GM19035 (cell line): ENCODE data around the gene GRAMD1B.
A peak's percentile ranks its signal among the peaks of the same experiment; 100 is the strongest.

Experiments
- ATAC-seq: cut with Tn5 transposase; IDR thresholded peaks from one replicate; pipeline ENCODE4 v1.9.1; 2021; ENCODE audit not compliant: unreplicated experiment

GRAMD1B gene

GRCh38 chr11:123473941-123474677 is 44.0 kb downstream of the GRAMD1B start:
- no peak for ATAC-seq

DNA sequence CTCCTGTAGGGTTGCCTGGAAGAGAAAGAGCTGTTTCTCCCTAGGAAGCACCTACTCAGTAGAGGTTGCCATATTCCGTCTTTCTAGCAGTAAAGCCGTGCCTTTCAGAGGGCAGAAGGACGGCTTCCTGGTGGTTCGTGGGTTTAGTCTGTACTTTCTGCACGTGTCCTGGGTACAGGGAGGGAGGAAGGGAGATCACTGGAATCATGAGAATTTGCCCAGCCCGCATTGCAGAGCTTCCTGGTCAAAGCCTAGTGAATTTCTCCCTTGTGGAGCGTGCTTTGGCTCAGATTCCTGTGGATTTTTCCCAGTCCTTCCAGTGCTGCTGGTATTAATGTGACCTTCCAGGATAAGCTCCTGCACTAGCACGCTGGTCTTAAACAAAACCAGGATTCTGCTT is 44.9 kb downstream of the GRAMD1B start:
- no peak for ATAC-seq

DNA sequence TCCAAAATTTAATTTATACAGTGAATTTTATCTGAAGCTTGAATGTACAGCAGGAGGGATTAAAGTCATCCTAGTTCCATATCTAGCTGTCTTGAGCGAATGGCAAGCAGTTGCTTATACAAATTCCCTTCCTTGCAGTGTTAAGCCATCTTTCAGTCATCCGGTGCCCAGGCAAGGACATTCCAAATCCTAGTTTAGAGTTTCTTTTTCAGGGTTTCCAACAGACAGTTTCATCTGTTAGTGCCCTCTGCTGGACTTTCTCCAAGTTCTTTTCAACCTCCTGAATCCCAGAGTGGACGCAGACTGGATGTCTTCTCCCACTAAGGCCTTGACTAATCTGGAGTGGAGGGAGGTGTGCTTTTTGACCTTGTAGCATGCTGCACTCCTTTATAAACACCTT is 45.4 kb downstream of the GRAMD1B start:
- ATAC-seq: no peak

DNA sequence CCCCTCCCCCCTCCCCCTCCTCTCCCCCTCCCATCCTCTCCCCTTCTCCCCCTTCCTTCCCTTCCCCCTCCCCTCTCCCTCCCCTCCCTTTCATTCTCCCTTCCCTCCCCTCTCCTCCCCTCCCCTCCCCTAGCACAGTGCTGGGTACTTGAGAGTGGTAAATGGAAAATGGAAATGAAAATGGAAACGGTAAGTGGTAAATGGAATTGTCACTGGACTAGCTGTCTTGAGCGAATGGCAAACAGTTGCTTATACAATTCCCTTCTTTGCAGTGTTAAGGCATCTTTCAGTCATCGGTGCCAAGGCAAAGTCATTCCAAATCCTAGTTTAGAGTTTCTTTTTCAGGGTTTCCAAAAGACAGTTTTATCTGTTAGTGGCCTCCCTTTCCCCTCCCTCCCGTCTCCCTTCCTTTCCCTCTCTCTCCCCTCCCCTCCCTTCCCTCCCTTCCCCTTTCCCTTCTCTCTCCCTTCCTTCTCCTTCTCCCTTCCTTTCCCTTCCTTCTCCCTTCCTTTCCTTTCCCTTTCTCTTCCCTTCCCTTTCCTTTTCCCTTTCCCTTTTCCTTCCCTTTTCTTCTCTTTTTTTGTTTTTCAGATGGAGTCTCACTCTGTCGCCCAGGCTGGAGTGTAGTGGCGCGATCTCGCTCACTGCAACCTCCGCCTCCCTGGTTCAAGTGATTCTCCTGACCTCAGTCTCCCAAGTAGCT is 47.3 kb downstream of the GRAMD1B start:
- no peak for ATAC-seq

GRCh38 chr11:123478352-123478987 is 48.4 kb downstream of the GRAMD1B start:
- no peak for ATAC-seq

- peak; percentile 57 for ATAC-seq
These were observed 49.2 kb downstream of the GRAMD1B start for GRCh38 chr11:123479048-123479837.

DNA sequence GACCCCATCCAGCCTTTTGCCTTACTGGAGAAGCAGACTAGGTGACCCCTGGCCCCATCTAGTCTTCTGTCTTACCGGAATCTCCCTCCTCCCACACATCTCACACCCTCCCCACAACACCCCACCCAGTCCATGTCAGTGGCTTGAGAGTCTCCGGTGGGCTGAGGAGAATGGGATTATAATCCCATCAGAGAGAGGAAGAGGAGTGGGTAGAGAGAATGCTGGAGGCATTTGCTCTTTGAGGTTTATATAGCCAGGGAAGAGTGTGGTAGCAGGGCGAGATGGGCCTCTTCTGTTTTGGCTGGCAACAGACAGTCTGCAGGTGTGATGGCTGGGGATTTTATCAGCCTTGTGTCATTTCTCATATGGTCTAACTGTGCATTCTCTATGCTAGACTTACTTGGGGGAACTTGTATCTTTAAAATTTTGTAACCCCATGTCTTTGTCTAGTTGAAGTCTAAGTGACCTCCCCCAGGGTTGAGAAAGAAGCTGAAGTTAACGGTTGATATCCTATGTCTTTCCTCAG is 50.3 kb downstream of the GRAMD1B start:
- peak; percentile 50 for ATAC-seq

DNA sequence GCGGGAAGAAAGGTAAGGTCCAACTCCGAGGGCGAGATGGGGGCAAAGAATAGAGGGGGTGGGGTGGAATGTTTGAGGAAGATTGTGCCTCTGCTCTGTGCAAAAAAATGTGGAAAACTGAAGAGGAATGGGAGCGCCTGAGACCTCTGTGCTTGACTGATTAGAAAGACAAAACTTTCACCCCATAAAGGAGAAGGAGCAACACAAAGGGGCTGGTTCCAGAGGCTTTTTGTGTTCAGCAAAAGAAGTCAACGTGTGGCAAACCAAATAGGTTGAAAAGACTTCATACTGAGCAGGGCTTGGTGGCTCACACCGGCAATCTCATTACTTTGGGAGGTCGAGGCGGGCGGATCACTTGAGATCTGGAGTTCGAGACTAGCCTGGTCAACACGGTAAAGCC is 50.8 kb downstream of the GRAMD1B start:
- ATAC-seq: no peak

GRCh38 chr11:123481640-123482039 is 51.6 kb downstream of the GRAMD1B start:
- ATAC-seq: no peak

DNA sequence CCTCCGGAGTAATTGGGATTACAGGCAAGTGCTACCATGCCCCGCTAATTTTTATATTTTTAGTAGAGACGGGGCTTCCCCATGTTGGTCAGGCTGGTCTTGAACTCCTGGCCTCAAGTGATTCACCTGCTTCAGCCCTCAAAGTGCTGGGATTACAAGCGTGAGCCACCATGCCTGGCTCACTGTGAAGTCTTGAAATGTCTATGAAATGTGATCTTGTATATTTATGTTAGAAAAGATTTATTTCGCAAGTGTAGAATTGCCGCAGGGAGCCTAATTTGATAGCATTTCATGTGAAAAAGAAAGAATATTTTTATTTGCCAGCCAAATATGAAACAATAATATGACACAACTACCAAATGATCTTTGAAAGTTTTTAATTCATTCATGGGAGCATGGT is 52.1 kb downstream of the GRAMD1B start:
- no peak for ATAC-seq

DNA sequence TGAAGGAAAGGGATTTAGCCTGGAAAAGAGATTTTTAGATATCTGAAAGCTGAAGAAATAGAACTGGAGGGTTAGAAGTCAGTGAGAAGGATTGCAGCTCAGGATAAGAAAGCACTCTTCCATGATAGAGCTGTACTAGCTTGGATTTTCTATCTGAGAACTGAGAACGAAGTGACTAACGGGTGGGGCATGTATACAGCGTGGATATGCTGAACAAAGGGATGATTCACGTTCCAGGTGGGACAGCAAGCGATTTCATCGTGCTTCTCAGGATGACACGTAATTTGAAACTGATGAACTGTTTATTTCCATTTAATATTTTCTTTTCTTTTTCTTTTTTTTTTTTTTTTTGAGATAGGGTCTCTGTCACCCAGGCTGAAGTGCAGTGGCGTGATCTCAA is 53.0 kb downstream of the GRAMD1B start:
- ATAC-seq: no peak

DNA sequence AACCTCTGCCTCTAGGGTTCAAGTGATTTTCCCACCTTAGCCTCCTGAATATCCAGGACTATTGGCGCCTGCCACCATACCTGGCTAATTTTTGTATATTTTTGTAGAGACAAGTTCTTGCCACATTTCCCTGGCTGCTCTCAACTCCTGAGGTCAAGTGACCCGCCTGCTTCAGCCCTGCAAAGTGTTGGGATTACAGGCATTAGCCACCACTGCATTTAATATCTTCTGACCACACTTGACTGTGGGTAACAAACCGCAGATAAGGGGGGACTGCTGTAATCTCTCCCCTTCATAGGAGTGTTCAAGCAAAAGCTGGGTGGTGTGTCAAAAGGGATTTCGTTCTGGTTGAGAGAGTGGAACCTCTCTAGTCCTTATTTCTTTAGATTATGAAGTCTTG is 53.4 kb downstream of the GRAMD1B start:
- no peak for ATAC-seq

- no peak for ATAC-seq
These were observed 54.4 kb downstream of the GRAMD1B start for GRCh38 chr11:123484448-123484847.

DNA sequence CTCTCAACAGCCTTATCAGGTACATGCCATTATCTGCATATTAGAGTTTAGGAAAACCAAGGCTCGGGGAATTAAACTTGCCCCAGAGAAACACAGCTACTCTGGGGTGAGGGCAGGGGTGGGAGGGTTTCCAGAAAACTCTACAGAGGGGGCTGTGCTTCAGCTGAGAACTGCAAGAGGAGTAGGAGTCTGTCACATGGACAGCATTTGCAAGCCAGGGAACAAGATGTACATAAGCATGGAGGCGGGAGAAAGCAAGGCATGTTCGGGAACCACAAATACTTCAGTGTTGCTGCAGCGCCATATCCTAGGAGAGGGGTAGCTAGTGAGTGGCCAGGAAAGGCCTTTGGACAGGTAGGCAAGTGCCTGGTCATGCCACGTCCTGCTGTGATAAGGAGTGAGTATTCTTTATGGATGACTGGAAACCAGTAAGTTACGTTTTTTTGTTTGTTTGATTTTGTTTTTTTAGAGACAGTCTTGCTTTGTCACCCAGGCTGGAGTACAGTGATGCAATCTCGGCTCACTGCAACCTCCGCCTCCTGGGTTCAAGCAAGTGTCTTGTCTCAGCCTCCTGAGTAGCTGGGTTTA is 57.2 kb downstream of the GRAMD1B start:
- no peak for ATAC-seq

GRCh38 chr11:123490527-123490926 is 60.5 kb downstream of the GRAMD1B start:
- ATAC-seq: no peak

- ATAC-seq: no peak
These were observed 61.2 kb downstream of the GRAMD1B start for GRCh38 chr11:123491241-123491640.

DNA sequence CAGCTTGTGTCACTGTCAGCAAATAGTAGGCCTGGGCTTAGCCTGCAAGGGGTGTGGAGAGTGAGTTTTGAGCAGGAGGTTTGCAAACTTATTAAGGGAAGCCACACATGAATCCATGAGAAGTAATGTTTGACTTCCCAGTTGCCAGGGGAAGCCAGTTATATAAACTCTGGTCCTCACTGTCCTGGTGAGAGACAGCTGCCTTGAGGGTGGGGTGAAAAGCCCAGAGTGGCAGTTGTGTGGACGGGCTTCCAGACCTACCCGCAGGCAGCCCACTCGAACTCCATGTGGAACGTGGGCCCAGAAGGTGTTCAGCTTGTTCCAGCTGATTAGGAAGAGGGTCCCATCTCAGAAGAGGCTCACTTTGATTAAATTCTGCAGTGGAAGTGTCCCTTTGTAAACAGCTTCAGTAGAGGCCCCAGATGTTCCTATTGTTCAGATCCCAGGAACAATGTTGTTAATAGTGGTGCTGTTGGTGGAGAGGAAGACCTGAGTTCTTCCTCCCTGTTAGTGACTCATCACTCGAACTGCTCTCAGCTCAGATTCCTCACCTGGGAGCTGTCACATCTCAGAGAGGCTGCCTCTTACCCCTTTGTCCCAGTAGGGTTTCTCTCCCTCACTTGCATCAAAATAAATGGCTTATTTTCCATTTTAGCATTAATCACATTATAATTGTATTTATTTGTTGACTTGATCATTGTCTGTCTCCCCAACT is 63.4 kb downstream of the GRAMD1B start:
- no peak for ATAC-seq

DNA sequence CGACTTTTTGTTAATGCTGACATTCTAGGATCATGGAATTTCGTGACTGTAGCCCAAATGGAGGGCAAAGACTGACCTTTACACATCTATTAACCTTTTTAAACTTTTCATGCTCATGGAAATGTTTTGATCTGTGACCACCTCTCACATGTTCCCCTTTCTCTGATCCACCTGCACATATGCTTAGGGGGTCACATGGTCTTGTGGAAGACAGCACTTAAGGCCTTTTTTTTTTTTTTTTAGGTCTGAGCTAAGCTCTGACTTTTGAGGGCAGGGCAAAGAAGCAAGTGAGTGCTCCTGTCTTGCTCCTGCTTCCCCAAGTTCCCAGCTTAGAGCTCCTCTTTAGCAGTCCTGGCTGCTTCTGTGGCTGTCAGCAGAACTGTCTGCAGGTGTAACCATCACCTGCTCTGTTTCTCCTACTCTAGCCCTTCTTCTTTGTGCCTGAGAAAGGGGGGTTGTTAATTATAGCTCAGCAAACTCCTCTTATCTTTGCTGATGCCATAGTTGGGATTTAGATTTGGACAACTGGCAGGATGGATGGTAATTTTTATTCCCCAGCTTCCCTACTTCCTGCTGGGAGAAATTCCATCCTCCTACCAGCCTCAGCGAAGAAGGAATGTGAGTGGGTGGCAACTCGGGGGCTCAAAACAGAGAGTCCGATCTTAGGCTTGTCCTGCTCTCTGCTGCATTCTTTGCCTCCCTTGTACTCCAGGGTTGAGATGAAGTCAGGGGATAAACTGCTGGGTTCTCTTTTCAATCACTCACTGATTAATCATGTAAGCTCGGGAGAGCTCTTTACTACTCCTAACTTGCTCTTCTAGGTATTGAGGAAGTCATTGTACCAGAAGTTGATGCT is 64.4 kb downstream of the GRAMD1B start:
- no peak for ATAC-seq

- no peak for ATAC-seq
These were observed 74.3 kb downstream of the GRAMD1B start for GRCh38 chr11:123504401-123504800.
